GM15510 (cell line): ENCODE measurements around the gene ABLIM3.

ENCODE experiments used
- POLR2A ChIP-seq: IDR thresholded peaks from 3 replicates; pipeline ENCODE4 v1.6.1; 2011; ENCODE audit warnings: borderline replicate concordance; ENCODE audit not compliant: insufficient read length; ENCODE audit errors: extremely low read depth

ABLIM3 gene

GRCh38 chr5:149210968-149211490, 69.7 kb downstream of the ABLIM3 start:
- no peak for TF ChIP-seq POLR2A

DNA sequence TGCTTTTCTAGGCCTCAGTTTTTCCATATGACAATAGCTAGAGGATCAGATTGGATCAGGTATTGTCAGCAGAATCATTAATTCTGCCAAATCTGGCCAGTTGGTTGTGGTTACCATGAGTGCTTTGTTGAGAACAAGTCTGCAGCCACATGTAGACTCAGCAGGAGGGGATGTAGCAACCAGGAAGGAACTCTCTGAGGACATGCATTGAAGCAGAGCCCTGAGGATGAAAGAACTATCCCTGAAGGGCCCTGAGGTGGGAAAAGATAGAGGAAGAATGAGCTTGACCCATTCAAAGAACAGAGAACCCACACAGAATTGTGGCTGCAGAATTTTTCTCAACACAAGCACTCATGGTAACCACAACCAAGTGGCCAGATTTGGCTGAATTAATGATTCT, 70.3 kb downstream of the ABLIM3 start:
- no peak for TF ChIP-seq POLR2A

DNA sequence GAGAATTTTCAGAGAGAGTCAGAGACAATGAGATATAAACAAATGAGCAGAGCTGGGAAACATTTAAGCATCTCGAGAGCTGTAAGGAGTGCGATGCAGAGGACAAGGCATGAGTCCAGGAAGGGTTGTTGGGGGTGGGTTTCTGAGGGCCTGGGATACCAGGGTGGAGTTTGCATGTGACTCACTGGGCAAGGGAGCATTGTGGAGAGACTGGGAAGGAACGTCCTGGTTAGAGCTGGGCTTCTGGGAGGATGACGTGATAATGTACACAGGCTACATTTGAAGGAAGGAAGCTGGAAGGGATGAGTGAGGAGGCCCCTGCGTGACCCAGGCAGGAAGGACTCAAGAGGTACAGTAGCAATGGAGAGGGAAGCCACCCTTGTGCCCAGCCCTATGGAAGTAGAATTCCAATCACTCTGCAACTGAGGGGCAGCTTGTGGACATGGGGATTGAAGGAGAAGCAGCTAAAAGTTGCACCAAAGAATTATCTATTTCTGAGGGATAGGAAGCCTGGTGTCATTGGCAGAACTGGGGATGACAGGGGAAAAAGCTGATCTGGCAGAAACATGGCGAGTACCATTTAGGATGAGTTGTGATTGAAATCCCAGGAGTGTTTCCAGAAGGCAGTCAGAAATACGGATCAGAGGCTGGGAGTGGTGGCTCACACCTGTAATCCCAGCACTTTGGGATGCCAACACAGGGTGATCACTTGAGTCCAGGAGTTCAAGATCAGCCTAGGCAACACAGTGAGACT, 71.1 kb downstream of the ABLIM3 start:
- no peak for TF ChIP-seq POLR2A

DNA sequence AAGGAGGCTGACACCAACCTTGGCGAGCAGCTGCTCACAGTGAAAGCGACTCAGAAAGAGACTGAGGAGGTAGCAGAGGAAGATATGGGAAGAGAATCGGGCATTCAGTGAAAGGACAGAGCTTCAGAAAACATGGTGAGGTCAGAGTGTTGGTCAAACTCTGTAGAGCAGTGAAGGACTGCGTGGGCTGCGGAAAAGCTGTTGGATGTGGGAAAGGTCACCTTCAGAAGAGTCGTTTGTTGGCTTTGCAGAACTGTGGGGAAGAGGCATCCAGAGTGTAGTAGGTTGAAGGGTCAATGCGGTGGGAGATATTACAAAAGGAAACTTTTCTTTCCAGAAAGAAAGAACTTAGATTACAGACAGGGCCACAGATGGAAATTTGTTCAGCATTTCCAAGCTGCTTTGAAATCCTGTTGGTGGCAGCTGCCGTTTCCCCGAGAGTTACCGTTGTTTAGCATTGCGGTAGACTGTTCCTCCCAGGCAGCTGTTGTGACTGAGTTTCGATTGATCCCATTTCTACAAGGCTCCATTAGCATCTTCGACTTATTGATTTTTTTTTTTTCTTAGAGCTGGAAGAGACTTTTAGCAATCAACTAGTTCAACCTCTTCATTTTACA, 72.1 kb downstream of the ABLIM3 start:
- TF ChIP-seq POLR2A, result no peak

DNA sequence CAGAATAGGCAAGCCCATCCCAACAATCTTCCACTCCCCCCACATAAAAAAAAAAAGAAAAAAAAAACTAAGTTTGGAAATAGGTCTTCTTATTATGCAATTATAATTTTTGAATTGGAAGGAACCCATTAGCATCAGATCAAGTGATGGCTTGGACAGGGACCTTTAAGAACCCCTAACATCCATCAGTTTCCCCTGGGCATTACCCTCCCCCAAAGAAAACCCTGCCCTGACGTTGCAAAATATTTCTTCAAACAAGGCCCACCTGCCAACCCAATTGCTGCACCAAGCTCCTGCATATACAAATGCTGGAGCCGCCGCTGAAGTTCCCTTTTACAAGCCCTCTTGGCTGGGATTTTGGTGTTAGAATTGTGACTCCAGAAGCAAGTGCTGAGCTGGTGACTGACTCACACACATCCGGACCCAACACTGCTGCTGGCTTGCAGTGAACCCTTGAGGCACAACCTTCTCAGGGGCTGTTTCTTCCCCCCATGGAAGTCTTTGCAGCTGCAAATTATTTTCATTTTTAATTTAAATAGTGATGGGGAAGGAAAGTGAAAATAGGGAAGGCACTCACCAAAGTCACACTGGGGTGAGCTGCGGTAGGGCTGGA, 74.3 kb downstream of the ABLIM3 start:
- TF ChIP-seq POLR2A, result no peak

GRCh38 chr5:149216496-149216895, 75.2 kb downstream of the ABLIM3 start:
- no peak for TF ChIP-seq POLR2A

DNA sequence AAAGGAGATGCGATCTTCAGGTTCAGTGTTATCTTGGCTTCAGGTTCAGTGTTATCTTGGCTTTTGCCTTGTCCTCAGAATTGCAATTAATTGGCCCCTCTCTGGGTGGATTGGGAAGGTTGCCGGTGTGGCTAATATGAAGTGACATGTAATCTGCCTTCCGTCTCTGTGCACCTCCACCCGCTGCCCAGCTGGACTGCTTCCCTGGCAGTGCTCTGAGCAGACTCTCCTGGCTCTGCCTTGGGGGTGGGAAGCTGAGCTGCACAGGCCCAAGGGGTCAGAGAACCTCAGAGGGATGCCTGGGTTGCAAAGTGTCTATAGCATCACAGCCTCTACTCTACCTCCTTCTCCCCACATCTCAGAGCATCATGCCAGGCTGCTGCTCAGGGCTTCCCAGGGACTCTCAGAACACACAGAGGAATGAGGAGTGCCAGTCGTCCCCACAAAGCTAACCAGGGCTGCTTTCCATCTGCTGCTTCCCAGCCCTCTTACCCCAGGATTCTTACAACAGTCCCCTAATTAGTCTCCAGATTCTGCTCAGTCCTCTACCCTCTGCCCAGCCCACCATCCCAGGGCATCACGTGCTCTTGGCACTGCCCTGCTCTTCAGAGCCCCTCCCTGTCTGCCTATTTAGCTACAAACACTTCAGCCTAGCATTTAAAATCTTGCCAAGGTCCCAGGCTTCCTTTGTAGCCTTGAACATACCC, 76.0 kb downstream of the ABLIM3 start:
- TF ChIP-seq POLR2A, result no peak

DNA sequence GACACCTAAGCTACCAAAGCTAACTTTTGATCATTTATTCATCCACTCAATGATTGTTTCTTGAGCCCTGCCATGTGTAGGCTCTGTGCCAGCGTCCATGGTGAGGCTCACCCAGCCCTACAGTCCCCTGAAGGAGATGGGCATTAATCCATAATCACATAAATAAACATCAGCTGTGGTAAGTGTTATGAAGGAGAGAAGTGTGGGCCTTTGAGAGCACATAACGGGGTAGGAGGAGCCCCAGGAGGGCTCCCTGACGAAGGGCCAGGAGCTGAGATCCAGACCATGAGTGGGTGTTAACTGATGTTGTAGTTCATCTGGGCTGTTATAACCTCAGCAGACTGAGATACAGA, 76.5 kb downstream of the ABLIM3 start:
- TF ChIP-seq POLR2A, result no peak

DNA sequence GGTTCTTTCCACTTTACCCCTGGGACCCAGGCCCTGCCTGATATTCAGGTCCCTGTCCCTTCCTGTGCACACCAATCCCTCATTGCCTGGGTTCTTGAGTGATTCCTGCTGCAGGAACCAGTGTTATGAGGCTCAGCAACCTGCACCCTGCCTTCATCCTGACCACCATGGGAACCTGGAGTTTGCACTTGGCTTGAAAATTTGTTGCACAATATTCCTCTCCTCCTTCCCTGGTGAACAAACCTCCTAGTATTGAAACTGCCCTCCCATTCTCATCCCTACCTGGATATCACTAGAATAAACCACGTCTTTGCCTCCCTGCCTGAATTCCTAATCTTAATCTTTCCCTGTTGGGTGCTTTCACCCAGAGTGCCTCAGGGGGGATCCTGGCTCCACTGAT, 78.3 kb downstream of the ABLIM3 start:
- no peak for TF ChIP-seq POLR2A

GRCh38 chr5:149220750-149221149, 79.5 kb downstream of the ABLIM3 start:
- no peak for TF ChIP-seq POLR2A

- no peak for TF ChIP-seq POLR2A
Measured at GRCh38 chr5:149221326-149221725, 80.0 kb downstream of the ABLIM3 start.

DNA sequence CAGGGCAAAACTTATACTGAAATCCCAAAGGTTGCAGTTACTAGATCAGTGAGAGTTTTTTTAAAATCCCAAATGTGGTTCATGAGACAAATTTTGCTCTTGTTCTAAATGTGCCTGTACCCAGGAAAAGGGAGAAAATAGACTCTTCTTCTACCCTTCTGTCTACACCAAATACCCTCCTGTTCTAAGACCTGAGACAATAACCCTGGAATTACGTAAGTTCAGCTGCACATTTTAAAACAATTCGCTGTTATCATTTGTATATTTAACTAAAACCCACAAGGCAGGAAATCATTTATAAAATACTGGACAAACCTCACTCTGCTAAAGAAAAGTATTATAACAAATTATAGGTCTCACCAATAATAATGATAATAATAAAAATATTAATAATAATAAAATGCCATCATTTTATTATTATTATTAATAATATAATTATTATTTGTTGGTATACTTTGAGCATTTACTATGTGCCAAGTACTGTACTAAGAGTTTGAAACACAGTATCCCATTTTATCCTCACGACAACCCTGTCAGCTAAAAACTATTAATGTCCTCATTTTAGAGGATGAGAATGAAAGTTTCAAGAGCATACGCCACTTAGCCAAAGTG, 80.5 kb downstream of the ABLIM3 start:
- TF ChIP-seq POLR2A, result no peak

DNA sequence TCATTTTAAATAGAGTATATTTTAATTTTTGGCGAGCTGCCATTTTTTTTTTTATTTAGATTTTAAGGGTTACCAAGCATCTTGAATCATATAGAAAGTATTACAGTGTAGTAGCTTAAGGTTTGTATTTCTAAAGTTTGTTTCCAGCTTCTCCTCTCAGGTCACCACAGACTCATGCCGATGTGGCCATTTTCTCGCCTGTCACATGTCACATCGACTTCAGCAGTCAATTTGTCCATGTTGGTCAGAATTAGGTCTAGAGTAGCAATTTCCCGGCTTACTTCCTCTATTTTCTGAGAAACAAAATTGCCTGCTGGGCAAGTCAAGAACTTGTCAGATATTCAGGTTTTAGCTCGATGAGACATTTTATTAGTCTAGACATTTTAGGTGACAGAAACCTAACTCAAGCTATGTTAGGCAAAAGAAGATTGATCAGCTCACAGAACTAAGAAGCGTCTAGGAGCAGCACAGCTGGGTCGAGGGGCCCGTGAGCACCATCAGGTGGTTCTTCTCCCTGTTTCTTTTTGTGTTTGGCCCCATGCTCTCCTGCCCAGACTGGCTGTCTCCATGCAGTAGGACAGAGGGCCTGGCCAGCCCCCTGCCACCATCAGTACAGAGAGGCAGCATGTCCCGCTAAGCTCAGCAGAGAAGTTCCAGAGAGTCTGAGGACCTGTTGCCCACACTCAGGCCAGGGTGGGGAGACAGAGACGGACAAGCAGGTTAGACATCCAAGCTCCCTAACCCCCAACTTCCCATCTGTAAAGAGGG, 82.0 kb downstream of the ABLIM3 start:
- TF ChIP-seq POLR2A, result no peak

- TF ChIP-seq POLR2A, result no peak
Measured at GRCh38 chr5:149224282-149224681, 83.0 kb downstream of the ABLIM3 start.
